Jurkat, Clone E6-1 (cell line): ENCODE measurements around the gene L2HGDH.
"Not testable (repeated sequence)": the region's sequence is repeated elsewhere in the genome, so short reads cannot be mapped to it uniquely, and the experiment has no call there.

Source experiments
- DNase-seq: peaks from one replicate; pipeline ENCODE4 v3.0.0-alpha.2; 2011; ENCODE audit warnings: low read depth, low spot score
- H3K4me3 ChIP-seq: 2 replicates; pipeline ENCODE4 v1.5.1; 2011; ENCODE audit warnings: mild to moderate bottlenecking, low read length, control low read depth, moderate library complexity

Gene L2HGDH

DNA sequence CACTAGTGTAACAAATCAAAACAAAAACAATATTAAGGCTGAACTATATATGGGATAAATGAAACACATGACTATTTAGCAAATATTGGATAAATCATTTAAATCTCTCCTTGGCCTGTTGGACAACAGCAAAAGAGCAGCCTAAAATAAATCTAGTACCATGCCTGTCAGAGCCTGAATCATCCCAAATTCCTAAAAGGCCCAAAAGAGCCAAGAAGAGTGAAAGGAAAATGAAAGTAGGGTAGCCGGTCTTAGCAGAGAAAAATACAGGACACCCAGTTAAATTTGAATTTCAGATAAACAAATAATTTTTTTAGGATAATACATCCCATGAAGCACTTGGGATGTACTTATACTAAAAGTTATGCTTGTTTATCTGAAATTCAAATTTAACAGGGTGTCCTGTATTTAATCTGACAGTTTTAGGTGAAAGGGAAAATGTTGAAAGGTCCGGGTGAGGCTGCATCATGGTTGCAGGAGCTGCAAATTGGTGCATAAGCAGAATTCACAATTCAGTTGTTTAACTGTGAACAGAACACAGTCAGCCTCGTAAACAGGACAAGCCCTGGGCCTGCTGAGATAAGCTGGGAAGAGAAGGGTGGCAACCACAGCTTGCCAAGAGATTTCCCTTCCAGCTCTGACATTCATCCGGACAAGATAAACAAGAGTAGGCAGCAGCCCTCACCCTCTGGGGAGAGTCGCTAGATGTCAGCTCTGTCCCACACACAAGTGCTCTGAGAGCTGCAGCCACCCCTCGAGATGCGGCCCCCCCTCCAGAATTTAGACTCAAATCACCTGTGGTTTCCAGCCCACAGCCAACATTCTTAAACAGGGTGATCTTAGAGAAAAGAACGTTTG, 30.4 kb upstream of the L2HGDH start:
- H3K4me3 ChIP-seq: no peak overlapping the region
- peak; percentile 60 for DNase-seq

DNA sequence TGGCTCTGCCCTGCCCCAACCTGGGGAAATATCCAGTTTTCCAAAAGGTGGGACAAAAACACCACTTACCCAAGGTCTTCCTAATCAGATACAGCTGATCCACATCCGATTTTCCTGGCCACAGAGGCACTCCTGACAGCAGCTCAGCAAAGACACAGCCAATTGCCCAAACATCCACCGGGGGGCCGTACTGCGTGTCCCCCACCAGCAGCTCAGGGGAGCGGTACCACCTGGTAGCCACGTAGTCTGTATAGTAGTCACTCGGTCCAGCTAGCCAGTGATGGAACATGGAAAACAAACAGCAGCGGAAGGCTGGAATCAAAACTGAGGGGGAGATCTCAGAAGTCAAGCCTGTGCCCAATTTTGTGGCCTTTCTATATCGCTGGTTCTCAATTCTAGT, 28.9 kb upstream of the L2HGDH start:
- H3K4me3 ChIP-seq: no peak overlapping the region
- no peak for DNase-seq

GRCh38 chr14:50340045-50340444, 28.0 kb upstream of the L2HGDH start:
- DNase-seq: no peak
- H3K4me3 ChIP-seq: no peak overlapping the region

DNA sequence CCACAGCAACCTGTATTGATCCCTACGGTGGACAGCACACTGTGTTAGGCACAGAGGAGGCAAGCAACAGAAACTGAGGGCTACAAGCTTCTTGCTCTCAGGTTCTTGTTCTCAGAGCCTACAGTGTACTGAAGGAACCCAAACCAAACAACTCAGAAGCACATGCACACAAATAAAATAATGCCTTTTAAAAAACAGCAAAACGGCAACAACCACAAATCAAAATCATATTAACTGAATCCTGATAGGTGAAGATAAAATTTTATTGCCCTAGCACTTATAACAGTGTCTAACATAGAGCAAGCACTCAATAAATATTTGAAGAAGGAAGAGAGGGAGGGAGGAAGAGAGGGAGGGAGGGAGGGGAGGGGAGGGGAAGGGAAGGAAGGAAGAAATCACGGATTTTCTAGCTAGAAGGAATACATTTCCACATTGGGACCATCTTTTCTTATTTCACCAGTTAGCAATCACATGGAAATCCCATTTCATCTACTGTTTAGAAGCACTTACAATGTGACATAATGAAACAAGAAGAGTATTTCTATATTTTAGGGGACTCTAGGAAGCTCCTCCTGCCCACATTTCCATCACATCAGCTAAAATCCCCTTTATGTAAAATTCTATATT, 27.3 kb upstream of the L2HGDH start:
- no peak overlapping the region for H3K4me3 ChIP-seq
- DNase-seq: no peak

DNA sequence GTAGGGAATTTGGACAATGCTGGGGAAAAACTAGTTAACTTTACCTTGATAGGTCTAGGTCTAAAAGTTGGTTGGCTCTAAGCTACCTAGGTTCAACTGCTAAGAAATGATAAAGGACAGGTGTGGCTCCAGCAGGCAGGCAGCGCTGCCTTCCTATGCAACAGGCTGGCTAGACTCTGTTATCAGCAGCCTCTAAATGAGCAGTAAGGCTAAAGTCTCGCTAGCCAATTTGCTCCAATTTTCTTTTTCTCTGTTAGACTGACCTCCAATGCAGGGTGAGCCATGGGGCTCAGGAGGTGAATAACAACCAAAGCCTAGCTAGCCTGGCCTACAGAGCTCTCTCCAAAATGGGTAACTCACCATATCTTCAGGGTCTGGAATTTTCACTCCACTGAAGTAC, 26.6 kb upstream of the L2HGDH start:
- no peak for DNase-seq
- no peak overlapping the region for H3K4me3 ChIP-seq

DNA sequence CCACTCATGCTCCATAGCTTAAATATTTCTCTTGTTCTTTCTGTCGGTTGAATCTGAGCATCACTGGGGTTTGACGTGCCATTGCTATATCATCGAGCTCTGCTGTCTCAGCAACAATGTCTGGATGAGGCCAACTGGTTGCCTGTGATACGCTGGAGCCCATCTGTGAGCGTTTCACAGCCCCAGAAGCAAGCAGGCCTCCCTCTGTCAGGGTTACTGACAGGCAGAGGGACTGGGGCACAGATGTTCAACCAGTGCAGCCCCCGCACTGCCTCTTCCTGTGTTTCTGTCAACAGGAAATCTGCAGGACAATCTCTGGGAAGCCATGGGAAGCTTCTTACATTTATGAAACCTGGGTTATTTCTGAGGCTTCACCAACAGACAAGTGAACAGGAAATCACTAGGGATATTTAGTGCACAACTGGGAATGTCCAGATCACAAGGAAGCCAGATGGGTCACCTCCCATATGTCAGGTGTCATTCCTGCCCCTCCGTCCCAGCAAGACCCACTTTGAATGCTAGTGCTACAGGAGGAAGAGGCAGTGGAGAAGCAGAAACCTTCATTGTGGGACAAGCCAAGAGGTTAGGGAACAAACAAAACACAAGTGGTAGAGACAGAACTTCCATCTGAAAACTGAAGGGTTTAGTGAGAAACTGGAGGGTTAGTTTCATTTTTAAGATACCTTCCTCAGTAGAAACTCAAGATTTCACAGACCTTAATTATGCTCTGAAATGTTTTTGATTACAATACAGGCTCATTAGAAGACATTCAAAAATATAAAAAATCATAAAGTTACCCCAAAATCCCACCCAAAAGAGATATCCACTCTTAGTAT, 24.2 kb upstream of the L2HGDH start:
- no peak for DNase-seq
- no peak overlapping the region for H3K4me3 ChIP-seq

DNA sequence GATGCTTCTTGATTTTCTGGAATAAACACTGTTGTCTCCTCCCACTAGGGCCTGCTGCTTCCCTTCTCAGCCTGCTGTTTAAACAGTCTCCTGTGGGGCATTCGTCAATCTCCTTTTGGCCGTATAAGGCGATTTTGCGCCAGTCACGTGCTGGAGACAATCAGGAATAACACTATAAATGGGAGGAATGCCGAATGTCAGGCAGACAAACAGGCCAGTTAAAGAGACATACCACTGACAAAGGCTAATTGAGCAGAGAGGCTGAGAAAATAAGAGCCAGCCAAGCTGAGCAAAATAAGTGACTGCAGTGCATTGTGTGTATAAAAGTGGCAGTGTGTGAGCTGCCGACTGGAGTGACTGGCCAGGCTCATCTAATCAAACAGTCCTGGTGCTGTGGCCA, 23.4 kb upstream of the L2HGDH start:
- DNase-seq: no peak
- no peak overlapping the region for H3K4me3 ChIP-seq

- no peak for DNase-seq
Measured at GRCh38 chr14:50334211-50334610, 22.2 kb upstream of the L2HGDH start.

DNA sequence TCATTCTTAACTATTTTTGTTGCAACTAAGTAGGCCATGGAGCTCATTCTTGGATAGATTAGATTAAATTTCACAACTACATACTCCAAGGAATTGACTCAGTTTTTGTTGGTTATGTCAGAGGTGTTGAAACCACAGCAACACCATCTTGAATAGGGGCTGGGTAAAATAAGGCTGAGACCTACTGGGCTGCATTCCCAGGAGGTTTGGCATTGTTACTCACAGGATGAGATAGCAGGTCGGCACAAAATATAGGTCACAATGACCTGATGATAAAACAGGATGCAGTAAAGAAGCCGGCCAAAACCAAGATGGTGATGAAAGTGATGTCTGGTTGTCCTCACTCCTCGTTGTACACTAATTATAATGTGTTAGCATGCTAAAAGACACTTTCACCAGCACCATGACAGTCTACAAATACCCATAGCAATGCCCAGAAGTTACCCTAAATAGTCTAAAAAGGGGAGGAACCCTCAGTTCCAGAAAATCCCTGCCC, 21.0 kb upstream of the L2HGDH start:
- no peak for DNase-seq

More at GRCh38 chr14:50334211-50334610, 22.2 kb upstream of the L2HGDH start:
- H3K4me3 ChIP-seq: no peak overlapping the region

GRCh38 chr14:50331596-50331995, 19.6 kb upstream of the L2HGDH start:
- no peak for DNase-seq
- H3K4me3 ChIP-seq: no peak overlapping the region

More for the DNA sequence above, 21.0 kb upstream of the L2HGDH start:
- no peak overlapping the region for H3K4me3 ChIP-seq

- H3K4me3 ChIP-seq: peak overlapping the region; percentile 11
- peak; percentile 87 for DNase-seq
Measured at GRCh38 chr14:50321009-50321660, 9.1 kb upstream of the L2HGDH start.

GRCh38 chr14:50320283-50320682, 8.3 kb upstream of the L2HGDH start:
- no peak for DNase-seq
- H3K4me3 ChIP-seq: no peak overlapping the region

DNA sequence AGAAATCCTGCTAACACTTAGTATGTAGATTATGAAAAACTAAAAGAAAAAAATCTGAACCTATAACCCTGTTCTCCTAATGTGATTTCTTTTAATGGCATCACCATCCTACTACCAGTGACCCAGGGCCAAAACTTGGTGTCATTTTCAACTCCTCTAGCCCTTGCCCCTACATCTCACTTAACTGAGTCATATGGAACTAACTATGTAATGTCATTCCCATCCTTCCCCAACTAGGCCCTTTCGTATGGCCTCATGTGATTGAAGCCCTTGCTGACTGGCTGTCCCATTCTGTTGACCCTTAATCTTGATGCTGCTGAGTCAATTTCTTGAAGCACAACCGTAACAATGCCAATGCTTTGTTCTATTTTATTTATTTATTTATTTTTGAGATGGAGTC, 7.7 kb upstream of the L2HGDH start:
- DNase-seq: no peak
- H3K4me3 ChIP-seq: no peak overlapping the region

DNA sequence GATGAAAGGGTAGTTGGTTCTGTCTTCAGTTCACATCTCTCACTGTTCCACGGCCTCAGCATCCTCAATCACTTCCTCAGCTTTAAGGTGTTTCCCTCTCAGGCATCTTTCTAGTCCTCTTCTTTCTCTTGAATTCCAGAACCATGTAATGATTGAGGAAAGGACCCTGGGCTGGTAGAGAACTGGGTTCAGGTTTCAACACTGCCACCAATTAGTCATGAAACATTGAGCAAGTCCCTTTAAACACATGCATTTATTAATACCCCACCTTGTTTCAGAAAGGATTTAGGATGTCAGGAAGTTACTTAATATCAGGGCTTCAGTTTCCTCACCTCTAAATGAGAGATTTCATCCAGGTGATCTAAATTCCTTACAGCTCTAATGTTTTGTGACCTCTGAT, 7.3 kb upstream of the L2HGDH start:
- H3K4me3 ChIP-seq: no peak overlapping the region
- DNase-seq: no peak

DNA sequence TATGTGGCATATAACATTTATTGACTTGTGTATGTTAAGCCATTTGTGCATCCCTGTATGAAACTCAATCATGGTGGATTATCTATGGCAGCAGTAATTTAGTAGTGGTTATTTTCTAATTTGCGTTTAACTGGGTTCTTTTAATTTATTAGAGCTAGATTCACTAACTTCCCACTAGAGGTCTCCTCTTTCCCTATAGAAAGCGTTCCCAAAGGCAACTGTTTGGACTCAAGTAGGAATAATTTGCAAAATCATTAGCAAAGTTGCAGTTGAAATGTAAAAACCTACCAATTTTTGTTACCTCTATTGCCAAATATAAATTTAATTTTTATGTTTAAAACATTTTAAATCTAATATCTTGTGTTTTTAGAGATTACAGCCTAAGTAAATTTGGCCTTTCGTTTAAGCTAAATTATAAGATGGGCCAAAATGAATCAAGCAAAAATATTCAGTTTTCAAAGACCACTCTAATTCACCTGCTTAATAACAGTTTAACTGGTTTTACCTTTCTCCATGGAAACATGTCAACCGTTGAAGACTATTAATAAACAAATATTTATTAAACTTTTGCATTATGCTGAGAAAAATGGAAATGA, 6.1 kb upstream of the L2HGDH start:
- H3K4me3 ChIP-seq: no peak overlapping the region
- no peak for DNase-seq

- H3K4me3 ChIP-seq, DNase-seq: not testable (repeated sequence)
Measured at GRCh38 chr14:50314098-50314497, 2.1 kb upstream of the L2HGDH start.

DNA sequence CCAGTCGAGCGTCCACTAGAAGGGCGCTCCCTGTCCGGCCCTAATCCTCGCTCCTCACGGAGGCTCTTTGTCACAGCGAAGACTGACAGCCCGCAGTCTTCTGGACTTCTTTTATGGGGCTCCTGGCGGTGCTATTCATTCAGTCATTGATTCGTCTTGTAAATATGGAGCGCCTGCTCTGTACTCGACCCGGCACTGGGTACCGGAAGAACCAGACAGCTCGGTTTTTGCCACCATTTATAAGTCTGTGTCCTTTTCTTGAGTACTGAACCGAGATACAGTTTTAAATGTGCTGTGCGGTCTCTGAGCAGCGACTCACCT, 665 bp upstream of the L2HGDH start:
- peak; percentile 35 for DNase-seq
- H3K4me3 ChIP-seq: peak overlapping the region; percentile 92

- peak overlapping the region; percentile 92 for H3K4me3 ChIP-seq
- no peak for DNase-seq
Measured at GRCh38 chr14:50311337-50311971, 575 bp downstream of the L2HGDH start.

DNA sequence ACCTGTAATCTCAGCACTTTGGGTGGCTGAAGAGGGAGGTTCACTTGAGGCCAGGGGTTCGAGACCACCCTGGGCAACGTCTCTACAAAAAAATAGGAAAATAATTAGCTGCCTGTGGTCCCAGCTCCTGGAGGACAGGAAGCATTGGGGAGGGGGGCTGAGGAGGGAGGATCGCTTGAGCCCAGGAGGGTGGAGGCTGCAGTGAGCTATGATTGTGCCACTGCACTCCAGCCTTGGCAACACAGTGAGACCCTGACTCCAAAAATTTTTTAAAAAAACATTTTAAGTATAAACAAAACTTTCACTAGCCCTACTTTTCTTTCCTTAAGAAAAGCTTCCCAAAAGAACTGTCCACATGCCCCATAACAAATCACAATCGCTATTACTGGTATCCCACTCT, 1.6 kb downstream of the L2HGDH start:
- no peak for DNase-seq
- no peak overlapping the region for H3K4me3 ChIP-seq
